BLaER1 treated with 17β-estradiol and CSF1 and Interleukin-3, amounts not matched to agents 10 nM and 100 nM (cell line): ENCODE results near the gene SCGB1A1.

Experiments
- H3K27ac ChIP-seq, 11 experiments: shearing (Covaris generic); formaldehyde crosslinking; 2 replicates each; pipeline ENCODE4 v1.8.1; 2022
- H3K27me3 ChIP-seq, 11 experiments: shearing (Covaris generic); formaldehyde crosslinking; 2 replicates each; pipeline ENCODE4 v1.8.1; 2022
- H3K36me3 ChIP-seq, 11 experiments: shearing (Covaris generic); formaldehyde crosslinking; 2 replicates each; pipeline ENCODE4 v1.8.1; 2022
- H3K4me1 ChIP-seq, 10 experiments: shearing (Covaris generic); formaldehyde crosslinking; 2 replicates each; pipeline ENCODE4 v1.8.1; 2022
- H3K4me2 ChIP-seq, 11 experiments: shearing (Covaris generic); formaldehyde crosslinking; 2 replicates each; pipeline ENCODE4 v1.8.1; 2022
- H3K4me3 ChIP-seq, 10 experiments: shearing (Covaris generic); formaldehyde crosslinking; 2 replicates each; pipeline ENCODE4 v1.8.1; 2022
- H3K9ac ChIP-seq, 11 experiments: shearing (Covaris generic); formaldehyde crosslinking; 2 replicates each; pipeline ENCODE4 v1.8.1; 2022
- H3K9me3 ChIP-seq, 11 experiments: shearing (Covaris generic); formaldehyde crosslinking; replicated peaks in 1 of 11; 2 replicates each; pipeline ENCODE4 v1.8.1; 2022
- H4K20me1 ChIP-seq, 11 experiments: shearing (Covaris generic); formaldehyde crosslinking; 2 replicates each; pipeline ENCODE4 v1.8.1; 2022
- Cebpa-rat ChIP-seq, 11 experiments: shearing (Covaris generic); IDR thresholded peaks; 2 replicates each; pipeline ENCODE4 v1.8.1; 2022

Gene SCGB1A1

GRCh38 chr11:62395885-62396551, 22.8 kb upstream of the SCGB1A1 start:
- Histone ChIP-seq H3K9ac (peak overlapping the region in 4 of 11 experiments; percentile 5 to 70 (median 28); a peak in 4 of 22 replicates), H3K27ac (peak overlapping the region in 4 of 11 experiments; percentile 51 to 82 (median 66); a peak in 7 of 22 replicates), H3K4me1 (peaks cover 23 to 40% (median 30%) of the 10 kb centered on the region in 10 experiments), H4K20me1 (no peaks in the 10 kb centered on the region; a peak in 1 of 22 replicates), H3K36me3 (no peaks in the 10 kb centered on the region), H3K9me3 (no peaks in the 10 kb centered on the region), H3K4me3 (no peak overlapping the region), H3K4me2 (peak overlapping the region in 2 of 11 experiments; percentile 1 to 13; a peak in 1 of 22 replicates), H3K27me3 (no peaks in the 10 kb centered on the region)
- no peak for TF ChIP-seq Cebpa-rat (IDR thresholded peaks at IDR 0.05)

- TF ChIP-seq Cebpa-rat (IDR thresholded peaks at IDR 0.05): peak in 5 of 11 experiments; percentile 14 to 82 (median 60); a peak in 6 of 22 replicates
- Histone ChIP-seq H3K4me2 (peak overlapping the region; percentile 49 to 86 (median 73)), H3K9ac (peak overlapping the region in 6 of 11 experiments; percentile 36 to 70 (median 50); a peak in 11 of 22 replicates), H3K9me3 (no peaks in the 10 kb centered on the region), H3K36me3 (no peaks in the 10 kb centered on the region), H3K4me3 (no peak overlapping the region), H3K27me3 (no peaks in the 10 kb centered on the region), H3K4me1 (peaks cover 27 to 57% (median 39%) of the 10 kb centered on the region in 10 experiments), H3K27ac (peak overlapping the region in 8 of 11 experiments; percentile 43 to 82 (median 69); a peak in 16 of 22 replicates), H4K20me1 (no peaks in the 10 kb centered on the region; a peak in 1 of 22 replicates)
Measured at GRCh38 chr11:62398011-62398994, 20.5 kb upstream of the SCGB1A1 start.

GRCh38 chr11:62399172-62399877, 19.5 kb upstream of the SCGB1A1 start:
- H4K20me1 ChIP-seq: no peaks in the 10 kb centered on the region; a peak in 1 of 22 replicates
- TF ChIP-seq Cebpa-rat (IDR thresholded peaks at IDR 0.05): no peak
- H3K36me3 ChIP-seq: no peaks in the 10 kb centered on the region
- H3K27ac ChIP-seq: peak overlapping the region in 9 of 11 experiments; percentile 9 to 82 (median 53); a peak in 13 of 22 replicates
- no peaks in the 10 kb centered on the region for H3K27me3 ChIP-seq
- peak overlapping the region in 2 of 11 experiments; percentile 4 to 70; a peak in 1 of 22 replicates for H3K9ac ChIP-seq
- H3K4me3 ChIP-seq: no peak overlapping the region
- no peaks in the 10 kb centered on the region for H3K9me3 ChIP-seq
- H3K4me2 ChIP-seq: peak overlapping the region in 1 of 11 experiments; percentile 12; a peak in 4 of 22 replicates
- peaks cover 27 to 57% (median 39%) of the 10 kb centered on the region in 10 experiments for H3K4me1 ChIP-seq

GRCh38 chr11:62399878-62400266, 19.0 kb upstream of the SCGB1A1 start:
- Histone ChIP-seq H3K4me1 (peaks cover 27 to 57% (median 39%) of the 10 kb centered on the region in 10 experiments), H3K4me2 (no peak overlapping the region), H3K27ac (peak overlapping the region in 8 of 11 experiments; percentile 9 to 82 (median 58); a peak in 8 of 22 replicates), H4K20me1 (no peaks in the 10 kb centered on the region), H3K4me3 (no peak overlapping the region), H3K36me3 (no peaks in the 10 kb centered on the region), H3K27me3 (no peaks in the 10 kb centered on the region), H3K9ac (0 out of 22 replicates have a peak overlapping the region, but pooled peaks of 2 of the 11 experiments have one; percentile 4 to 34), H3K9me3 (no peaks in the 10 kb centered on the region)
- TF ChIP-seq Cebpa-rat (IDR thresholded peaks at IDR 0.05): no peak

- Histone ChIP-seq H3K9ac (0 out of 22 replicates have a peak overlapping the region, but pooled peaks of 1 of the 11 experiments have one; percentile 34), H3K36me3 (no peaks in the 10 kb centered on the region), H3K27me3 (no peaks in the 10 kb centered on the region), H3K4me1 (peaks cover 27 to 53% (median 39%) of the 10 kb centered on the region in 10 experiments), H4K20me1 (no peaks in the 10 kb centered on the region), H3K27ac (peak overlapping the region in 3 of 11 experiments; percentile 53 to 82 (median 77); a peak in 7 of 22 replicates), H3K9me3 (no peaks in the 10 kb centered on the region), H3K4me3 (no peak overlapping the region), H3K4me2 (no peak overlapping the region)
- no peak for TF ChIP-seq Cebpa-rat (IDR thresholded peaks at IDR 0.05)
Measured at GRCh38 chr11:62400281-62400680, 18.6 kb upstream of the SCGB1A1 start.

GRCh38 chr11:62400760-62401159, 18.1 kb upstream of the SCGB1A1 start:
- Histone ChIP-seq H3K9me3 (no peaks in the 10 kb centered on the region), H3K4me3 (no peak overlapping the region), H3K4me2 (no peak overlapping the region), H3K27ac (peak overlapping the region in 1 of 11 experiments; percentile 77; a peak in 1 of 22 replicates), H3K27me3 (no peaks in the 10 kb centered on the region), H4K20me1 (no peaks in the 10 kb centered on the region), H3K9ac (no peak overlapping the region), H3K4me1 (peaks cover 27 to 51% (median 39%) of the 10 kb centered on the region in 10 experiments), H3K36me3 (no peaks in the 10 kb centered on the region)
- TF ChIP-seq Cebpa-rat (IDR thresholded peaks at IDR 0.05): no peak

- Histone ChIP-seq H3K27me3 (no peaks in the 10 kb centered on the region), H3K4me2 (peak overlapping the region in 3 of 11 experiments; percentile 47 to 64 (median 56); a peak in 5 of 22 replicates), H3K9me3 (no peaks in the 10 kb centered on the region), H3K4me1 (peaks cover 27 to 49% (median 39%) of the 10 kb centered on the region in 10 experiments), H3K27ac (peak overlapping the region in 2 of 11 experiments; percentile 1 to 33; a peak in 2 of 22 replicates), H3K36me3 (no peaks in the 10 kb centered on the region), H3K4me3 (no peak overlapping the region), H3K9ac (no peak overlapping the region), H4K20me1 (no peaks in the 10 kb centered on the region)
- no peak for TF ChIP-seq Cebpa-rat (IDR thresholded peaks at IDR 0.05)
Measured at GRCh38 chr11:62401356-62401755, 17.5 kb upstream of the SCGB1A1 start.

GRCh38 chr11:62401811-62402210, 17.0 kb upstream of the SCGB1A1 start:
- peak overlapping the region in 8 of 11 experiments; percentile 21 to 64 (median 46); a peak in 12 of 22 replicates for H3K4me2 ChIP-seq
- H3K9me3 ChIP-seq: no peaks in the 10 kb centered on the region
- TF ChIP-seq Cebpa-rat (IDR thresholded peaks at IDR 0.05): no peak
- peak overlapping the region in 2 of 11 experiments; percentile 1 to 33; a peak in 4 of 22 replicates for H3K27ac ChIP-seq
- H3K9ac ChIP-seq: no peak overlapping the region
- H3K36me3 ChIP-seq: no peaks in the 10 kb centered on the region
- H3K27me3 ChIP-seq: no peaks in the 10 kb centered on the region
- no peaks in the 10 kb centered on the region for H4K20me1 ChIP-seq
- no peak overlapping the region for H3K4me3 ChIP-seq
- peaks cover 23 to 45% (median 36%) of the 10 kb centered on the region in 10 experiments for H3K4me1 ChIP-seq
